Nephron (organoid): ENCODE results near the gene HS3ST3A1.

Experiments used
- H3K27ac Mint-ChIP-seq, 3 experiments: 2 replicates each; pipeline ENCODE4 v1.8.0; 2020; ENCODE audit warnings: mixed read lengths in 3 of 3, mild to moderate bottlenecking in 2 of 3, moderate library complexity in 1 of 3
- H3K27me3 Mint-ChIP-seq: 2 replicates; pipeline ENCODE4 v1.8.0; 2021; ENCODE audit warnings: low read depth, mild to moderate bottlenecking, moderate library complexity, mixed read lengths
- H3K36me3 Mint-ChIP-seq: 2 replicates; pipeline ENCODE4 v1.8.0; 2020; ENCODE audit warnings: low read depth, mixed read lengths
- H3K4me1 Mint-ChIP-seq: 2 replicates; pipeline ENCODE4 v1.8.0; 2020; ENCODE audit warnings: mixed read lengths
- H3K4me3 Mint-ChIP-seq, 3 experiments: 2 replicates each; pipeline ENCODE4 v1.8.0; 2020; ENCODE audit warnings: mild to moderate bottlenecking in 3 of 3, mixed read lengths in 3 of 3, moderate library complexity in 2 of 3
- H3K9me3 Mint-ChIP-seq: 2 replicates; pipeline ENCODE4 v1.8.0; 2020; ENCODE audit warnings: mixed read lengths
- CTCF ChIP-seq, 3 experiments: fragments of 200-600 bp; sonication (generic); IDR thresholded peaks; one replicate each; pipeline ENCODE4 v1.5.0; 2021; ENCODE audit warnings: antibody characterized with exemption in 3 of 3; ENCODE audit not compliant: unreplicated experiment in 3 of 3

The HS3ST3A1 gene

DNA sequence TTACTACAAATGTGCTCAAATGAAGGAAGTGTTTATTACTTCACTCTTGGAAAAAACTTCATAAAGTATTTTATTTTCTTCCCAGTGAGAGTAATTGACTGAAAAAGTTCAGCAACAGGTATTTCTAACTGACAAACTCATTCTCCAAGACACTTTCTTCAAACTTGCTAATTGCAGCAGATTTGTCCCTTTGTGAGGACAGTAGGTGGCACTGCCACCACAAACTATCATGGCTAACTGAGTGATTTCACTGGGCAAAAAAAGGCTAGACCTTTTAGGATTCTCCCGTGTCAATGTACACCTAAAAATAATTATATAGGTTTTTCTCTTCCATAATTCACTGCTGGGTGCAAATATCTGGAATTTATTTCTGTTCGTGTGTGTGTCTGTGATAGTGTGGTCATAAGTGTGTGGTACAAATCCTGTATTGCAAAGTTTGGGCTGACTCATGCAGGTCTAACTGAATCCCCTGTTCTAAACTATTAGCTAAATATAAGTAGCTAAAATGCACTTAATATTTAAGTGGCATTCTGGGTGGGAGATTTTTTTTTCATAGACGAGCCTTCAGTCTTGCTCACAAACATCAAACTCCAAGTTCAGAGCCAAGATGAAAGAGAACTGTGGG is 3.9 kb downstream of the HS3ST3A1 start:
- Mint-ChIP-seq H3K27ac (no peak overlapping the region), H3K27me3 (peaks cover 58% of the 10 kb centered on the region), H3K4me3 (peak overlapping the region; percentile 0 to 75 (median 9)), H3K4me1 (peaks cover 71% of the 10 kb centered on the region), H3K36me3 (no peaks in the 10 kb centered on the region), H3K9me3 (no peaks in the 10 kb centered on the region)
- TF ChIP-seq CTCF (IDR thresholded peaks at IDR 0.05; ENCODE audit: unreplicated experiment in 3 of 3): peak; percentile 52 to 76 (median 57)

DNA sequence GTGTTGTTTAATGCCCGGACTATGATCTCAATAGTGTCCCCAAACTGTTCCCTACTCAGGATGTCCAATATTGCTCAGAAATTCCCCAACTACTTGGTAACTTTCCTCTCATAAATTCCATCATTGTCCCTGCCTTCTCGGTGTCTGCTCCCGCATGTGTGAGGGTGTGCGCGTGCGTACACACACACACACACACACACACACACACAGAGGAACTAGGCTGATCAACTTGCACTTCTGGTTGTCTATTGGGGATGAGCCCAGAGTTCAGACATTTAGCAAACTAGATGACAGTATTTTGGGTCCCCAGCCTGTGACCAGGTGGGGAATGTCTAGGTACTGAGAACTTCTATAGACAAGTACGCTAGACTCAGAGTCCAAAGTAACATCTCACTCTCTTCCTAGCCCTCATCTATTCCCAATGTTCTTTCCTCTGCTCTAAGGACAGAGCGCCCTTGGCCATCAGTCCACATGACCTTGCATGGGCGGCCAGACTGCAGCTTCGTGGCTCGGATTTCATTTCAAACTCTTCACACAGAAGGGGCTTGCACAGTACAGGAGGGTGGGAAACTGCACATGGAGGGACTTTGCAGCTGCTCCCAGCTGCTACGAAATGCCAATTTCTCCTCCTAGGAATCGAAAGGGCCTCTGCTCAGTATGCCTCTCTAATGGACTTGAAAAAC is 5.3 kb downstream of the HS3ST3A1 start:
- peaks cover 60% of the 10 kb centered on the region for H3K27me3 Mint-ChIP-seq
- no peaks in the 10 kb centered on the region for H3K36me3 Mint-ChIP-seq
- H3K4me3 Mint-ChIP-seq: peak overlapping the region; percentile 11 to 66 (median 12)
- peak overlapping the region; percentile 28 to 68 (median 49) for H3K27ac Mint-ChIP-seq
- no peak for TF ChIP-seq CTCF (IDR thresholded peaks at IDR 0.05; ENCODE audit: unreplicated experiment in 3 of 3)
- peaks cover 75% of the 10 kb centered on the region for H3K4me1 Mint-ChIP-seq
- no peaks in the 10 kb centered on the region for H3K9me3 Mint-ChIP-seq

GRCh38 chr17:13595599-13595899 is 6.2 kb downstream of the HS3ST3A1 start:
- Mint-ChIP-seq H3K36me3 (no peaks in the 10 kb centered on the region), H3K27ac (peak overlapping the region in 1 of 3 experiments; percentile 68), H3K27me3 (peaks cover 60% of the 10 kb centered on the region), H3K4me1 (peaks cover 79% of the 10 kb centered on the region), H3K4me3 (peak overlapping the region in 1 of 3 experiments; percentile 10), H3K9me3 (no peaks in the 10 kb centered on the region)
- no peak for TF ChIP-seq CTCF (IDR thresholded peaks at IDR 0.05; ENCODE audit: unreplicated experiment in 3 of 3)

DNA sequence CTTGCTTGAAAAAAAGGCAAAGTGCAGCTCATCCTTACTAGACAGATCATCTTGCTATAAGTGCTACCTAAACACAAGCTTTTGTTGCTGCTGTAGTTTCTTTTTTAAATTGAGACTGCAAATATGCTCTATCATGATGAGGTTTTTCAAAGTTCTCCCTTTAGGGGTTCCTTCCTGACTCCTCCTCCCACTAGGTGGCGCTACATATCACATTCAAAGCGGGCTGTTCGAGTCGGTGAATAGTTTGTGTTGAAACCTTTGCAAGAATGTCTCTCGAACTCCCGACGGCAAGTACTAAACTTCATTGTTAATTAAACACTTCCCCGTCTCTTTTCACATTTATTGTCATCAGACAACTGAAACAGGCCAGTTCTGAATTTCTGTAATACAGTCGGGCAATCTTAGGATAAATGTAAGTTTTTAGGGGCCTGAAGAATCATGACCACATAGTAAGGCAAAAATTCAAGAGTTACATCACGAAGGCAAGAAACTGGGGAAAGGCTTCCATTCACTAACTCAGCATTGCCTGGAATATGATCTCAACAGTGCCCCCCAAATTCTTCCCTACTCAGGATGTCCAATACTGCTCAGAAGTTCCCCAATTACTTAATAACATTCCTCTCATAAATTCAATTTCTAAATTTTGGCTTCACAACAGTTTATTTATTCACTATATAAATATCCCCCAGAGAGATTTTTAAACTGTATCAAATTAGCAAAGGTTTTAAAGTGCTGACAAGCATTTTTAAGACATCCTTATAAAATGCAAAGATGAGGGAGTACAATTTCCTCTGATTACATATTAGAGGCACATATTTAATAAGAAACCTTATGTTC is 6.7 kb downstream of the HS3ST3A1 start:
- peaks cover 56% of the 10 kb centered on the region for H3K27me3 Mint-ChIP-seq
- H3K4me1 Mint-ChIP-seq: peaks cover 77% of the 10 kb centered on the region
- H3K4me3 Mint-ChIP-seq: peak overlapping the region in 2 of 3 experiments; percentile 31 to 62
- no peaks in the 10 kb centered on the region for H3K9me3 Mint-ChIP-seq
- TF ChIP-seq CTCF (IDR thresholded peaks at IDR 0.05; ENCODE audit: unreplicated experiment in 3 of 3): peak; percentile 85 to 92 (median 88)
- peak overlapping the region; percentile 2 to 68 (median 40) for H3K27ac Mint-ChIP-seq
- no peaks in the 10 kb centered on the region for H3K36me3 Mint-ChIP-seq

GRCh38 chr17:13594310-13594709 is 7.4 kb downstream of the HS3ST3A1 start:
- Mint-ChIP-seq H3K27me3 (peaks cover 51% of the 10 kb centered on the region), H3K4me1 (peaks cover 78% of the 10 kb centered on the region), H3K27ac (peak overlapping the region; percentile 22 to 40 (median 40)), H3K4me3 (no peak overlapping the region), H3K36me3 (no peaks in the 10 kb centered on the region), H3K9me3 (no peaks in the 10 kb centered on the region)
- TF ChIP-seq CTCF (IDR thresholded peaks at IDR 0.05; ENCODE audit: unreplicated experiment in 3 of 3): no peak
